ENCODE results near the gene FAM20C. TPM values are rescaled to one million over a fixed set of nuclear protein-coding genes. Genes with fewer than 3 reads are reported as not detected.
A peak's percentile ranks its signal among the peaks of the same experiment; 100 is the strongest.

Gene FAM20C
- total RNA-seq, 1 donor from 2014 or later: 42.9 TPM

- Histone ChIP-seq H3K27me3 (ENCODE audit: low read depth) (no peaks in the 10 kb centered on the region), H3K9me3 (no peaks in the 10 kb centered on the region), H3K4me3 (peak overlapping the region; percentile 65), H3K36me3 (no peaks in the 10 kb centered on the region), H3K27ac (peak overlapping the region; percentile 97), H3K4me1 (peaks cover 9% of the 10 kb centered on the region)
- intact Hi-C loops (cut with DNase I): no loop called here
- ATAC-seq (no peak), DNase-seq (no peak)
- no peak for TF ChIP-seq CTCF (IDR thresholded peaks at IDR 0.05)
Observed at GRCh38 chr7:148543-148931, 43.8 kb upstream of the FAM20C start.

- Histone ChIP-seq H3K27ac (peak overlapping the region; percentile 97), H3K4me1 (peaks cover 9% of the 10 kb centered on the region), H3K36me3 (no peaks in the 10 kb centered on the region), H3K27me3 (ENCODE audit: low read depth) (no peaks in the 10 kb centered on the region), H3K4me3 (peak overlapping the region; percentile 65), H3K9me3 (no peaks in the 10 kb centered on the region)
- no peak for TF ChIP-seq CTCF (IDR thresholded peaks at IDR 0.05)
- DNase-seq: peak; percentile 98
- intact Hi-C loops (cut with DNase I): no loop called here
- peak; percentile 96 for ATAC-seq
Observed at GRCh38 chr7:148932-149790, 43.2 kb upstream of the FAM20C start.

GRCh38 chr7:149791-150636 is 42.4 kb upstream of the FAM20C start:
- peak; percentile 65 to 71 for ATAC-seq
- peak; percentile 84 for DNase-seq
- no peaks in the 10 kb centered on the region for H3K36me3 ChIP-seq
- H3K4me3 ChIP-seq: peak overlapping the region; percentile 65
- H3K27me3 ChIP-seq (ENCODE audit: low read depth): no peaks in the 10 kb centered on the region
- peaks cover 9% of the 10 kb centered on the region for H3K4me1 ChIP-seq
- peak overlapping the region; percentile 97 for H3K27ac ChIP-seq
- H3K9me3 ChIP-seq: no peaks in the 10 kb centered on the region
- intact Hi-C loops (cut with DNase I): no loop called here
- TF ChIP-seq CTCF (IDR thresholded peaks at IDR 0.05): no peak

GRCh38 chr7:150811-151221 is 41.6 kb upstream of the FAM20C start:
- H3K27ac ChIP-seq: peak overlapping the region; percentile 97
- DNase-seq: peak; percentile 65

More at GRCh38 chr7:150811-151221, 41.6 kb upstream of the FAM20C start:
- Histone ChIP-seq H3K4me3 (peak overlapping the region; percentile 65), H3K9me3 (no peaks in the 10 kb centered on the region), H3K36me3 (no peaks in the 10 kb centered on the region), H3K4me1 (peaks cover 15% of the 10 kb centered on the region), H3K27me3 (ENCODE audit: low read depth) (no peaks in the 10 kb centered on the region)
- intact Hi-C loops (cut with DNase I): no loop called here
- no peak for ATAC-seq
- TF ChIP-seq CTCF (IDR thresholded peaks at IDR 0.05): no peak

All from lower lobe of right lung (tissue), 2 donors.